ENCODE results near the gene OTOGL.
A peak's percentile ranks its signal among the peaks of the same experiment; 100 is the strongest.
"Not testable (repeated sequence)": the region's sequence is repeated elsewhere in the genome, so short reads cannot be mapped to it uniquely, and the experiment has no call there.

OTOGL gene

GRCh38 chr12:80099259-80099658, at the start of gene OTOGL:
Gene OTOGL, plus strand, starts transcription at chr12:80099537. Its CDS starts 109,895 bp downstream, at chr12:80209432.
- DNase-seq = no peak

GRCh38 chr12:80050236-80050635, 49.1 kb upstream of the OTOGL start:
- no peak for DNase-seq

GRCh38 chr12:80053051-80053790, 46.1 kb upstream of the OTOGL start:
- no peak for DNase-seq

- DNase-seq = no peak
Observed at GRCh38 chr12:80056232-80056631, 43.1 kb upstream of the OTOGL start.

- DNase-seq = no peak
Observed at GRCh38 chr12:80056845-80057244, 42.5 kb upstream of the OTOGL start.

GRCh38 chr12:80058586-80058985, 40.8 kb upstream of the OTOGL start:
- DNase-seq = no peak

- no peak for DNase-seq
Observed at GRCh38 chr12:80059102-80059501, 40.2 kb upstream of the OTOGL start.

- no peak for DNase-seq
Observed at GRCh38 chr12:80059875-80060274, 39.5 kb upstream of the OTOGL start.

- DNase-seq = no peak
Observed at GRCh38 chr12:80064269-80064668, 35.1 kb upstream of the OTOGL start.

- DNase-seq = no peak
Observed at GRCh38 chr12:80064951-80065350, 34.4 kb upstream of the OTOGL start.

- no peak for DNase-seq
Observed at GRCh38 chr12:80068173-80068572, 31.2 kb upstream of the OTOGL start.

- DNase-seq = not testable (repeated sequence)
Observed at GRCh38 chr12:80083892-80084614, 15.3 kb upstream of the OTOGL start.

GRCh38 chr12:80086025-80086424, 13.3 kb upstream of the OTOGL start:
- no peak for DNase-seq

- DNase-seq = no peak
Observed at GRCh38 chr12:80087486-80088213, 11.7 kb upstream of the OTOGL start.

GRCh38 chr12:80100591-80100990, 1.3 kb downstream of the OTOGL start:
- no peak for DNase-seq

GRCh38 chr12:80101126-80101525, 1.8 kb downstream of the OTOGL start:
- no peak for DNase-seq

GRCh38 chr12:80107221-80107620, 7.9 kb downstream of the OTOGL start:
- no peak for DNase-seq

- no peak for DNase-seq
Observed at GRCh38 chr12:80116735-80117134, 17.4 kb downstream of the OTOGL start.

GRCh38 chr12:80118565-80119324, 19.4 kb downstream of the OTOGL start:
- DNase-seq = peak; percentile 13

- no peak for DNase-seq
Observed at GRCh38 chr12:80120994-80121393, 21.7 kb downstream of the OTOGL start.

GRCh38 chr12:80121661-80122060, 22.3 kb downstream of the OTOGL start:
- no peak for DNase-seq

- peak; percentile 17 for DNase-seq
Observed at GRCh38 chr12:80129895-80130530, 30.7 kb downstream of the OTOGL start.

All from eye (tissue), 1 donor.